Ovary (tissue), 3 donors: ENCODE measurements around the gene APBB2.

Experiments
- POLR2A ChIP-seq: fragments of 450-650 bp; IDR thresholded peaks from one replicate; pipeline ENCODE4 v1.6.1; 2017; ENCODE audit warnings: antibody characterized with exemption, mild to moderate bottlenecking, moderate library complexity
- TF ChIP-seq, protein P1 (sequence below), 3 donors: fragments of 450-650 bp in 2 of 3; fragments of 200-600 bp in 1 of 3; IDR thresholded peaks; one replicate each; pipeline versions ENCODE4 v1.5.1 to v1.8.0; 2016 to 2022; ENCODE audit warnings: antibody characterized with exemption in 3 of 3, mild to moderate bottlenecking in 1 of 3
- donor health status: DM: no; HTN: no; CAD: no.

DNA sequence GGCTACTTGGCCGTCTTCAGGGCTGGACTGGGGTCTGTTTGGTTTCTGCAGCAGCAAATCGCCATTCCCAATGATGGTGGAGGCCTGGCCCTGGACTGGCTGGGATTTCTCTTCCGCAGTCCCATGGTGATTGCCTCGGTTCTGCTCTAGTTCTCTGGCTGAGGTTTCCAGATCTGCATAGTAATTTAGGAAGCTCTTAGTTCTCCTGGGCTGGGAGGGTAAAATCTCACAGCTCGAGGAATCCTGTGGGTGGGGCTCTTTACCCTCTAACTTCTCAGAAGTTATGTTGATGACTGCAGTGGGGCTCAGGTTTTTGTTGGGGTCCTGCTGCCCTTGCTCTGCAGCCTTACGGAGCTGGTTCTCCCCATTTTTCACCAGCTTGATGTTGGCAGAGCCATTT, 200.6 kb downstream of the APBB2 start:
- TF ChIP-seq, protein P1, sequence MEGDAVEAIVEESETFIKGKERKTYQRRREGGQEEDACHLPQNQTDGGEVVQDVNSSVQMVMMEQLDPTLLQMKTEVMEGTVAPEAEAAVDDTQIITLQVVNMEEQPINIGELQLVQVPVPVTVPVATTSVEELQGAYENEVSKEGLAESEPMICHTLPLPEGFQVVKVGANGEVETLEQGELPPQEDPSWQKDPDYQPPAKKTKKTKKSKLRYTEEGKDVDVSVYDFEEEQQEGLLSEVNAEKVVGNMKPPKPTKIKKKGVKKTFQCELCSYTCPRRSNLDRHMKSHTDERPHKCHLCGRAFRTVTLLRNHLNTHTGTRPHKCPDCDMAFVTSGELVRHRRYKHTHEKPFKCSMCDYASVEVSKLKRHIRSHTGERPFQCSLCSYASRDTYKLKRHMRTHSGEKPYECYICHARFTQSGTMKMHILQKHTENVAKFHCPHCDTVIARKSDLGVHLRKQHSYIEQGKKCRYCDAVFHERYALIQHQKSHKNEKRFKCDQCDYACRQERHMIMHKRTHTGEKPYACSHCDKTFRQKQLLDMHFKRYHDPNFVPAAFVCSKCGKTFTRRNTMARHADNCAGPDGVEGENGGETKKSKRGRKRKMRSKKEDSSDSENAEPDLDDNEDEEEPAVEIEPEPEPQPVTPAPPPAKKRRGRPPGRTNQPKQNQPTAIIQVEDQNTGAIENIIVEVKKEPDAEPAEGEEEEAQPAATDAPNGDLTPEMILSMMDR (IDR thresholded peaks at IDR 0.05) = no peak
- no peak for TF ChIP-seq POLR2A
